HG03196 (cell line): Measurements from ENCODE around the gene SASH1.

Source experiments
- ATAC-seq: cut with Tn5 transposase; IDR thresholded peaks from one replicate; pipeline ENCODE4 v1.9.1; 2021; ENCODE audit not compliant: unreplicated experiment

The SASH1 gene

GRCh38 chr6:148487461-148487860, 144.8 kb downstream of the SASH1 start:
- ATAC-seq, result no peak

- no peak for ATAC-seq
Observed at GRCh38 chr6:148491638-148492251, 149.1 kb downstream of the SASH1 start.

GRCh38 chr6:148492654-148493290, 150.1 kb downstream of the SASH1 start:
- ATAC-seq, result no peak

GRCh38 chr6:148493424-148493823, 150.8 kb downstream of the SASH1 start:
- ATAC-seq, result no peak

- ATAC-seq, result no peak
Observed at GRCh38 chr6:148494226-148494625, 151.6 kb downstream of the SASH1 start.

- ATAC-seq, result no peak
Observed at GRCh38 chr6:148495029-148495428, 152.4 kb downstream of the SASH1 start.

GRCh38 chr6:148497257-148497656, 154.6 kb downstream of the SASH1 start:
- ATAC-seq, result no peak

GRCh38 chr6:148497717-148498116, 155.1 kb downstream of the SASH1 start:
- no peak for ATAC-seq

- no peak for ATAC-seq
Observed at GRCh38 chr6:148500402-148500801, 157.8 kb downstream of the SASH1 start.

- ATAC-seq, result no peak
Observed at GRCh38 chr6:148501178-148501590, 158.5 kb downstream of the SASH1 start.

- no peak for ATAC-seq
Observed at GRCh38 chr6:148502083-148502772, 159.6 kb downstream of the SASH1 start.

- no peak for ATAC-seq
Observed at GRCh38 chr6:148502773-148503135, 160.1 kb downstream of the SASH1 start.

- no peak for ATAC-seq
Observed at GRCh38 chr6:148503703-148504102, 161.1 kb downstream of the SASH1 start.

GRCh38 chr6:148507774-148508173, 165.1 kb downstream of the SASH1 start:
- ATAC-seq, result no peak

- no peak for ATAC-seq
Observed at GRCh38 chr6:148508401-148509041, 165.9 kb downstream of the SASH1 start.

- no peak for ATAC-seq
Observed at GRCh38 chr6:148509119-148509799, 166.6 kb downstream of the SASH1 start.

- no peak for ATAC-seq
Observed at GRCh38 chr6:148509800-148510581, 167.4 kb downstream of the SASH1 start.

- no peak for ATAC-seq
Observed at GRCh38 chr6:148513145-148514071, 170.8 kb downstream of the SASH1 start.

- ATAC-seq, result no peak
Observed at GRCh38 chr6:148514091-148514845, 171.6 kb downstream of the SASH1 start.
